NCI-H526 treated with DMSO at 0.1 percent for 48 hours (cell line): ENCODE results near the gene HOXA6.

ENCODE experiments used
- DNase-seq: peaks from one replicate; lab custom pipeline; 2025; lab: John Stamatoyannopoulos, UW

The HOXA6 gene

GRCh38 chr7:27121684-27122076 is 25.9 kb downstream of the HOXA6 start:
- DNase-seq: no peak

- DNase-seq: no peak
These were observed 28.1 kb downstream of the HOXA6 start for GRCh38 chr7:27119412-27119911.

DNA sequence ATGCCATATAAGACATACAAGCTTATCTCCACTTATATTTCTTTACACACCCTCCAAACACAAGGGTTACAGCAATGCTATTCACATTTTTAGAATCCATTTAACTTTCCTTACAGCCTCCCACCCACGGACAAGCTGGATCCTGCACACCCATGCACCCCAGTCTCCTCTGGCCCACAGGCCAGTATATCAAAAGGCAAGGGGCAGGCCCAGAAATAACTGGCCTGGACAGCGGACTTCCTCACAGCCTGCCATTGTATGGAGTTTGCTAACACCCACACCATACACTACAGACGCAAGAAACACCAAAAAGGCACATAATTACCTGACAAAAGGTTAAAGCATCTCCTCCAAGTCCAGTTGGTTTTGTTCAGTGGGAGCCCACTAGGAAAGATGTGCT is 29.0 kb downstream of the HOXA6 start:
- no peak for DNase-seq

DNA sequence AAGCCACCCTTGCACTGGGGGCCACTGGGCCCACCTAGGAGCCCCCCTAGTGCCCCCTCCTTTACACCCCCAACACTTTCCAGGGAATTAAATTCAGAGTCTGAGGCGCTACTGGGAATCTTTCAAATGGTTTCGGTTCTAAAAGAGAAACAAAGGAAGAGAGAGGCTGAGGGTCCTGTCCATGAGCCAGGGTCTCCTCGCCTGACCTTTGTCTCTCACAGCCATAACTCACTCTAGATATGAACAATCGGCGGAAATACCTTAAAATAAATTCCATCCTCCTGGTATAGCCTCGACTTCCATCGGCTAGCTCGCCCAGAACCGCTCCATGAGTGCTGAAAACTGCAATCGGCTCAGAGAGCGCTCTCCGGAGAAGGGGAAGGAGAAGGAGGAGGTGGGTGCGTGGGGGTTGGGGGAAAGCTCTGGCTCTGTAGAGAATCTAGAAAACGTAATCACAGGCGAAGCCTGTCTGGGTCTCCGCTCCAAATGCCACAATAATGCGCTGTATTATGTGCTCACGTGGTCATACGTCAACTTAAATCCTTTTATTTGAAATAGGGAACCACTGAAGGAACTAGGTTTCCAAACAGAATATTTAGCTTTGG is 29.6 kb downstream of the HOXA6 start:
- DNase-seq: no peak

DNA sequence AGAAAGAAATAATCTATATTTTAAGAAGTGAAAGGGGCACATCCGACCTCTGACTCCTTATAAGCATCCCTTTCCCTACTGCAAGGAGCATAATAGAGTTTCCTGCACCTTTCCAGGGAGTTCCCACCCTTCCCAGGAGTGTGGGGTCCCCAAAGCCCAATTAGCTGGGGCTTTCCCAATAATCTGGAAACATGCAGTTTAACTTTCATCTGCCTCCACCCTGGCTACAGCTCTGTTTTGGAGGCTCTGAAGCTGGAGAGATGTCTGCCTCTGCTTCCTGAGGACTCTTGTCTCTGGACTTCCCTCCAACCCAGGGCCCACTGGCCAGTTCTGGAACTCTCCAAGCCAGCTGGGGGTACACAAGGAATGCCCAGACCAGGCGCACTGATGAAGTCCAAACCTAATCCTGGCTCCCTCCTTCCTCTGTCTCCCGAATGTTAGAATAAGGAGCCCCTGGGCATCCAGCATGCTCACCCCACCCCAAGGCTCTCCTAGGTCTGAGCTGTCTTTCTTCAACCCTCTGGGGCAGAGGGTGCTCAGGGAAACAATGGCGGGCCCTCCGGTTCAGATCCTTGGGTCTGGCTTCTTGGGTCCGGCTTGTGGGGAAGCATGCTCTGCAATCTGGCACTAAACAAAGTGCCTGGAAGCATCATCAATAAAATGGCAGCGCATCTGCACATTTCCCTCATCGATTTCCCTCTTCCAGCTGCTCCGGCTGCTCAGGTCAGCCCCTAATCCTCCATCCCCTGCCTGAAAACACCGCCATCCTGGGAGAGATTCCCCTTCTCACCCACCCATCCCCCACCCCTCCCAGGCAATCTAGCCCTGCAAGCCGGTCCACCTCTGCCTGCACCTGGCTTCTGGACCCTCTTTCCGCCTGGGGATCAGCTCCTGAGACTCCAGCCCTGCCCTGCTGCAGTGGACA is 30.4 kb downstream of the HOXA6 start:
- no peak for DNase-seq

GRCh38 chr7:27116031-27116961 is 31.3 kb downstream of the HOXA6 start:
- DNase-seq: no peak

DNA sequence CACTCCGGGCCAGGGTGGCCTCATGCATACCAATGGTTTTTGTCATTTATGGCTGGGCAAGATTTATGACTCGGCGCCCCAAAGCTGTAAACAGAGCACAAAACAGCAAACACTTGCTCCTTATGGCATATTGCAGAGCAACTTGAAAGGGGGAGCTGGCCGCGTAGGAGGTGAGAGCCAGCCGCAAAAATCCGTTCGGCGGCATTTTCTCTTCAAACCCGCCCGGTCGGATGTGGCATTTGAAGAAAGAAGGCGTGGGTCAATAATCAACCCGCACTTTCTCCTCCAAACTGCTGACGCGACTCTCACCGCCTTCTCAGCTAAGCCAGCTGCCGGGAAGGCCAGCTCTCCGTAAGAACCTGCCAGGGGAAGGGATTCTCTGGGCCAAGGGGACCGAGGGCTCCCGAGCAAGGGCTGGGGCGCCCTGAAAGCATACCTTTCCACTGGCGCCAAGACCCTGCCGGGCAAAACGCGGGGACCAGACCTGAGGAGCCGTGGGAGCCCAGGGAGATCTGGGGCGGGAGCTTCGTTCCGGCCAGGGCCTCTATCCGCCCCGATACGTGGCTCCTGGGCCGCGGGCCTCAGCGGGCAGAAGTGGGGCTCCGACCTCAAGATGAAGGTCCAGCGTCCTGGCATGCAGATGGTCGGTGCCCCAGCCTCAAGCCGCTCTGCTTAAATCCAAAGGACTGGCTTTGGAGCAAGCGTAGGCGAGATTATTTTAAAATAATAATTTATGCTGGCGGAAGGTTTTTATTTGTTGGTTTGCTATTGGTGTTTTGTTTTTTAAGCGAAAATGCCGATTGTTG is 32.1 kb downstream of the HOXA6 start:
- no peak for DNase-seq

DNA sequence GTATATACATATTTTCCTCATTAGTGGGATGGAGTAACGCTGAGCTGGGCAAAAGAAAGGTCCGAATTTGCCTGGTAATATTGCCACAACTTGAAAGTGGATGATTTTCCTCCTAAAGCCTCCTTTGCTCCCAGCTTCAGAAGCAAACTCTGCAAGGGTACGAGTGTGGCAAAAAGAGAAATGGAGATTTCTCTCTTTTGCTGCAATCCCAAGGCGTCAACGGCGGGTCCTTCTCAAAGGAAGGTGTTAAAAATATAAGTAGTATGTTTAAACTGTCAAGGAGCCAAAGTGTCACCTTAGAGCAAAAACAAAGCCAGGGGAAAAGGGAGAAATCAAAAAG is 32.7 kb downstream of the HOXA6 start:
- no peak for DNase-seq

- DNase-seq: no peak
These were observed 33.4 kb downstream of the HOXA6 start for GRCh38 chr7:27113991-27114769.

DNA sequence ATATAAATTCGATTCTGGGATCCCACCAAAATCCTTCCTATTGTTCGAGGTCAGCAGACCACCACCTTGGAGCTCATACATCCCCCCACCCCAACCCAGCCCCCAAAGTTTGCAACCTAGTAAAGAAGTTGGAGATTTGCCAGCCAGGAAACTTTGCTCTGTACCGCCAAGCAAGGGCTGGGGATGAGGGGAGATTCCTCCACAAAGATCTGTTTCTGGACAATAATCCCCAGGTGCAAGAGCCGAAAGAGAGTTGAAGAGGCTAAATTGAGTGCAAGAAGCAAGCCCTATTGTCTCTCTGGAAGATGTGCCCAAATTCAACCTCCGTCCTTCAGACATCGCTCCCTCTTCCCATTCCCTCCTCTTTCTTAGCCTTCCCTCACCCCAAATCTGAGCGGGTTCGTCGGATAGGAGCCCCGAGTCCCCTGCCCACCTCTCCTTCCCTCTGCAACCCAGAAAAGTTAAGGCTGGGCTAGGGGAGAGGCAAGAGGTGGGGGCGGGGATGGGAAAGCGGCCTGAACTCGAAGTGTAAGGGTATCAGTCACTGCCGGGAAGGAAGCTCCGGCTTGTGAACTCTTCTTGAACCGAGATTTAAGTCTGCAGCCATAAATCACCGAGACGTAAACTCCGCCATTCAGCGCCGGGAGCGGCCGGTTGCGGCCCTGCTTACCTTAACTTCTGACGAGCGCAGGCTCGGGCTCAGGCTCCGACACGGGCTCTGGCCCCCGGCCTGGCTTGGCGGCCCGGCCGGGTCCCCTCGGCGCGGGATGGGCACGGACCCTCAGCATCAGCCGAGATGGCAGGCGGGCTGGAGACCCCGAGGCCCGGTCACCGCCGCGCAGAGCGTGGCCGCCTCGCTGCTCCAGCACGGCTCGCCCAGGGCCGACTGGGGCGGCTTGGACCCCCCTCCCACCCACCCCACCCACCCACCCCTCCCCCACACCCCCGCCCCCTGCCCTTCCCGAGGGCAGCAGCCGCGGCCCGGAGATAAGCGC is 34.3 kb downstream of the HOXA6 start:
- DNase-seq: no peak

GRCh38 chr7:27112361-27112760 is 35.2 kb downstream of the HOXA6 start:
- DNase-seq: no peak

DNA sequence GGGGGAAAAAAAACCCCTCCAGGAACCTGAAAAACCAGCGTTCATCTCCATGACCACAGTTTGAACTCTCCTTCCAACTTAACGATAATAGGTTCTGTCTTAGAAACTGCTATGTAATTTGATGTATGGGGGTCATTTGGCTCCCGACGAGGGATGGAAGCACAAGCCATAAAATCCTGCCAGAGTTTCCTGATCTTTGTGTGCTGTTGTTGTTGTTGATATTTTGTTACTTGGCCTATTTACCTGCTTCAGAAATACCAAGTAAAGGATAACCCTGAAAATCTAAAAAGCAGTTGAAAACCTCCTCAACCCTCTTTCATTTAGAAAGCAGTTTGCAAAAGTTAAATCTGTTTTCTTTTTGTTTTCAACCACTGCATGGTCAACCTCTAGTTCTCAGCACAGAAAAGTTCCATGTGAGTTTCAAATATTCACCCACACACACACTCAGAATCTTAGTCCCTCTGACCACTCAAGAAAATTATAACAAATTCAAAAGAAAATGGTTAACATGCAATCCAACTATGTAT is 35.8 kb downstream of the HOXA6 start:
- DNase-seq: no peak

DNA sequence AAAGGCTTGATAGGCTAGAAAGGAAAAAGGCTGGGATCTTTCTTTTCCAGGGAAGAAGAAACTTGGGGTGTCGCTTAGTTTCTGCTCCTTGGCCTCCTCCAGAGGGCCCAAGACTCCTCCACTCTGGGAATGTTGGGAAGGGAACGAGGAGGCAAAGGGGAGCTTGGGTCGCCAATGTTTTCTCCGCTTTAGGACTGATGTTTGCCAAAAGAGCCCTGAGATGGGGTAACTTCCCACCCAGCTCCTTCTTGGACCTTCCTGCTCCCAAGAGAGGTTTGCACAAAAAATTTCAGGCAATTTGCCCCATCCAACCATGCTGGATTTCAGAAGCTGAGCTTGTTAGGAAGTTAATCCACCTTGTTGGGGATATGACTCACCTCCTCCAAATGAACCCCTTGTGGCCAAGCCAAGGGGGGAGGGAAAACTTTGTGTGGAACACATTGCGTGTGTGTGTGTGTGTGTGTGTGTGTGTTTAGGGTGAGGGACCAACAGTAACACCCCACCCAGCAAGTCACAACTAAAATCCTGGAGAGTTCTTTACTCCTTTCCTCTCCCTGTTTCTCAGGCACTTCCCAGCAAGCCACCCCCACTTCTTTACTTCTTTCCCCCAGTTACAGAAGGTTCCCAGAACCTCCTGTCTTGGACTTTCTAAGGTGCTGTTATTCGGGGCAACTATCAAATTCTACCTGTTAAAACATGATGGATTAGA is 36.4 kb downstream of the HOXA6 start:
- no peak for DNase-seq

- DNase-seq: no peak
These were observed 37.2 kb downstream of the HOXA6 start for GRCh38 chr7:27110186-27111031.

GRCh38 chr7:27109466-27110185 is 37.9 kb downstream of the HOXA6 start:
- DNase-seq: no peak

DNA sequence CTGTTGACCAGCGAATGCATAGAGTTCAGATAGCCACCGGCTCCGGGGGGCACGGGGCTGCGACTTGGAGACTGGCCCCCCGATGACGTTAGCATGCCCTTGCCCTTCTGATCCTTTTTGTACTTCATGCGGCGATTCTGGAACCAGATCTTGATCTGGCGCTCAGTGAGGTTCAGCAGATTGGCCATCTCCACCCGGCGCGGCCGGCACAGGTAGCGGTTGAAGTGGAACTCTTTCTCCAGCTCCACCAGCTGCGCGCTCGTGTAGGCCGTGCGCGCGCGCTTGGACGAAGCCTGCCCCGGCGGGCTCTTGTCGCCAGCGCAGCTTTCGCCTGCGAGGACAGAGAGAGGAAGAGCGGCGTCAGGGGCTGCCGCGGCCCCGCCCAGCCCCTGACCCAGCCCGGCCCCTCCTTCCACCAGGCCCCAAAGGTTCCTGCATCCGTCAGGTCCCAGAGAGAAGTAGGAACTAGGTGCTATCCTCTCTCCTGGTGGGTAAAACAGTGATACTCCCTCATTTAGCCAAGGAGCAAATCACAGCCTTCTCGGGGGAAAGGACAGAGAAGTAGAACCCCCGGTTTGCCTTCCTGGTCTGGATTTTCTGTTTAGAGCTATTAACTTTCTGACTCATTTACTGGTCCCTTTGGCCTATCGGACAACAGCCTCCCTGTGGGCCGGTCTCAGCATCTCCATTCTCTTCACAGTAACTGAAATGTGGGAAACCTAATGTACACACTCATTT is 39.0 kb downstream of the HOXA6 start:
- DNase-seq: no peak
